ENCODE measurements around the gene ARHGAP42. TPM values are rescaled to one million over a fixed set of nuclear protein-coding genes. Genes with fewer than 3 reads are reported as not detected.

The ARHGAP42 gene
- total and polyA plus RNA-seq, 2 of the 13 experiments (the other 11 are each of a cell fraction or from before 2014, with no cell fraction given): 2.5 to 4.3 TPM

DNA sequence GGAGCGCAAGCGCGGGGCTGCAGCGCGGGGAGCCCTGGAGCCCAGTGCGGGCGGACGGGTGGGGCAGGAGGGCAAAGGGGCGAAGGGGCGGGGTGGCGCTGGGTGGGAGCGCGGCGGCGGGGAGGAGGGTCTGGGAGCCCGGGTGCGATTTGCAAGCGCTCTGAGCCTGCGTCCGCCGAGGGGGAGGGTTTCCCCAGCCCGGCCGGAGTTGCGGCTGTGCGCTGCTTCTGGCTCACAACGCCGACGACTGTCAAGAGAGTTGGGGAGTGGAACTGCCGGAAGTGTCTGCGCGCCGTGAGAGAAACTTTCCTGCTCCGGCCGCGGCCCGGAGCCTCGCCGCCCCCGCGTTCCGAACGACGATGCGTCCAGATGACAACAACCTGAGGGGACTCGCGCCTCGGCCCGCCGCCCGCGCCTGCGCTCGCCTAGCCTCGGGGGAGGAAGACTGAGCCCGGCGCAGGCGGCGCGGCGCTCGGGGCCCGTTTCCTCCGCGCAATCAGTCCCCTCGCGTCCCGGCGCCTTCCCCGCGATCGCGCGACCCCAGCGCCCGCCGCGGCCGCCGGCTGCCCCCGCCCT lies at the start of gene ARHGAP42 (continued):
- TF ChIP-seq, protein P1, sequence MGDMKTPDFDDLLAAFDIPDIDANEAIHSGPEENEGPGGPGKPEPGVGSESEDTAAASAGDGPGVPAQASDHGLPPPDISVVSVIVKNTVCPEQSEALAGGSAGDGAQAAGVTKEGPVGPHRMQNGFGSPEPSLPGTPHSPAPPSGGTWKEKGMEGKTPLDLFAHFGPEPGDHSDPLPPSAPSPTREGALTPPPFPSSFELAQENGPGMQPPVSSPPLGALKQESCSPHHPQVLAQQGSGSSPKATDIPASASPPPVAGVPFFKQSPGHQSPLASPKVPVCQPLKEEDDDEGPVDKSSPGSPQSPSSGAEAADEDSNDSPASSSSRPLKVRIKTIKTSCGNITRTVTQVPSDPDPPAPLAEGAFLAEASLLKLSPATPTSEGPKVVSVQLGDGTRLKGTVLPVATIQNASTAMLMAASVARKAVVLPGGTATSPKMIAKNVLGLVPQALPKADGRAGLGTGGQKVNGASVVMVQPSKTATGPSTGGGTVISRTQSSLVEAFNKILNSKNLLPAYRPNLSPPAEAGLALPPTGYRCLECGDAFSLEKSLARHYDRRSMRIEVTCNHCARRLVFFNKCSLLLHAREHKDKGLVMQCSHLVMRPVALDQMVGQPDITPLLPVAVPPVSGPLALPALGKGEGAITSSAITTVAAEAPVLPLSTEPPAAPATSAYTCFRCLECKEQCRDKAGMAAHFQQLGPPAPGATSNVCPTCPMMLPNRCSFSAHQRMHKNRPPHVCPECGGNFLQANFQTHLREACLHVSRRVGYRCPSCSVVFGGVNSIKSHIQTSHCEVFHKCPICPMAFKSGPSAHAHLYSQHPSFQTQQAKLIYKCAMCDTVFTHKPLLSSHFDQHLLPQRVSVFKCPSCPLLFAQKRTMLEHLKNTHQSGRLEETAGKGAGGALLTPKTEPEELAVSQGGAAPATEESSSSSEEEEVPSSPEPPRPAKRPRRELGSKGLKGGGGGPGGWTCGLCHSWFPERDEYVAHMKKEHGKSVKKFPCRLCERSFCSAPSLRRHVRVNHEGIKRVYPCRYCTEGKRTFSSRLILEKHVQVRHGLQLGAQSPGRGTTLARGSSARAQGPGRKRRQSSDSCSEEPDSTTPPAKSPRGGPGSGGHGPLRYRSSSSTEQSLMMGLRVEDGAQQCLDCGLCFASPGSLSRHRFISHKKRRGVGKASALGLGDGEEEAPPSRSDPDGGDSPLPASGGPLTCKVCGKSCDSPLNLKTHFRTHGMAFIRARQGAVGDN (CRISPR knock-in tag; IDR thresholded peaks at IDR 0.05): peak; percentile 80
- no peak for TF ChIP-seq CEBPB (IDR thresholded peaks at IDR 0.05; ENCODE audit: borderline replicate concordance, low read depth, low read length)
- TF ChIP-seq MAF1 (CRISPR knock-in tag; IDR thresholded peaks at IDR 0.05; ENCODE audit: borderline replicate concordance): 0 out of 2 replicates have a peak, but pooled peaks have one; percentile 65
- TF ChIP-seq POLR2G (IDR thresholded peaks at IDR 0.05; ENCODE audit: low read depth, low read length): peak; percentile 46
- TF ChIP-seq, protein P2, sequence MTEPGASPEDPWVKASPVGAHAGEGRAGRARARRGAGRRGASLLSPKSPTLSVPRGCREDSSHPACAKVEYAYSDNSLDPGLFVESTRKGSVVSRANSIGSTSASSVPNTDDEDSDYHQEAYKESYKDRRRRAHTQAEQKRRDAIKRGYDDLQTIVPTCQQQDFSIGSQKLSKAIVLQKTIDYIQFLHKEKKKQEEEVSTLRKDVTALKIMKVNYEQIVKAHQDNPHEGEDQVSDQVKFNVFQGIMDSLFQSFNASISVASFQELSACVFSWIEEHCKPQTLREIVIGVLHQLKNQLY (CRISPR knock-in tag; IDR thresholded peaks at IDR 0.05): no peak
- peak; percentile 58 for TF ChIP-seq ZNF263 (CRISPR knock-in tag; IDR thresholded peaks at IDR 0.05)
- TF ChIP-seq JUNB (CRISPR knock-in tag; IDR thresholded peaks at IDR 0.05; ENCODE audit: borderline replicate concordance): no peak
- TF ChIP-seq, protein P3, sequence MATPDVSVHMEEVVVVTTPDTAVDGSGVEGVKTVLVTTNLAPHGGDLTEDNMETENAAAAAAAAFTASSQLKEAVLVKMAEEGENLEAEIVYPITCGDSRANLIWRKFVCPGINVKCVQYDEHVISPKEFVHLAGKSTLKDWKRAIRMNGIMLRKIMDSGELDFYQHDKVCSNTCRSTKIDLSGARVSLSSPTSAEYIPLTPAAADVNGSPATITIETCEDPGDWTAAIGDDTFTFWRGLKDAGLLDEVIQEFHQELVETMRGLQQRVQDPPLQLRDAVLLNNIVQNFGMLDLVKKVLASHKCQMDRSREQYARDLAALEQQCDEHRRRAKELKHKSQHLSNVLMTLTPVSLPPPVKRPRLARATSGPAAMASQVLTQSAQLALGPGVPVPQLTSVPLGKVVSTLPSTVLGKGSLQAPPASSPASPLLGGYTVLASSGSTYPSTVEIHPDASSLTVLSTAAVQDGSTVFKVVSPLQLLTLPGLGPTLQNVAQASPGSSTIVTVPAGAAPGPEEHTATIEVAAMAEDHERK (CRISPR knock-in tag; IDR thresholded peaks at IDR 0.05; ENCODE audit: low read depth): no peak
- TF ChIP-seq, protein P4, sequence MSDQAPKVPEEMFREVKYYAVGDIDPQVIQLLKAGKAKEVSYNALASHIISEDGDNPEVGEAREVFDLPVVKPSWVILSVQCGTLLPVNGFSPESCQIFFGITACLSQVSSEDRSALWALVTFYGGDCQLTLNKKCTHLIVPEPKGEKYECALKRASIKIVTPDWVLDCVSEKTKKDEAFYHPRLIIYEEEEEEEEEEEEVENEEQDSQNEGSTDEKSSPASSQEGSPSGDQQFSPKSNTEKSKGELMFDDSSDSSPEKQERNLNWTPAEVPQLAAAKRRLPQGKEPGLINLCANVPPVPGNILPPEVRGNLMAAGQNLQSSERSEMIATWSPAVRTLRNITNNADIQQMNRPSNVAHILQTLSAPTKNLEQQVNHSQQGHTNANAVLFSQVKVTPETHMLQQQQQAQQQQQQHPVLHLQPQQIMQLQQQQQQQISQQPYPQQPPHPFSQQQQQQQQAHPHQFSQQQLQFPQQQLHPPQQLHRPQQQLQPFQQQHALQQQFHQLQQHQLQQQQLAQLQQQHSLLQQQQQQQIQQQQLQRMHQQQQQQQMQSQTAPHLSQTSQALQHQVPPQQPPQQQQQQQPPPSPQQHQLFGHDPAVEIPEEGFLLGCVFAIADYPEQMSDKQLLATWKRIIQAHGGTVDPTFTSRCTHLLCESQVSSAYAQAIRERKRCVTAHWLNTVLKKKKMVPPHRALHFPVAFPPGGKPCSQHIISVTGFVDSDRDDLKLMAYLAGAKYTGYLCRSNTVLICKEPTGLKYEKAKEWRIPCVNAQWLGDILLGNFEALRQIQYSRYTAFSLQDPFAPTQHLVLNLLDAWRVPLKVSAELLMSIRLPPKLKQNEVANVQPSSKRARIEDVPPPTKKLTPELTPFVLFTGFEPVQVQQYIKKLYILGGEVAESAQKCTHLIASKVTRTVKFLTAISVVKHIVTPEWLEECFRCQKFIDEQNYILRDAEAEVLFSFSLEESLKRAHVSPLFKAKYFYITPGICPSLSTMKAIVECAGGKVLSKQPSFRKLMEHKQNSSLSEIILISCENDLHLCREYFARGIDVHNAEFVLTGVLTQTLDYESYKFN (CRISPR knock-in tag; conservative IDR thresholded peaks at IDR 0.05): peak; percentile 12; the same call in 1 of the 2 replicates
- TF ChIP-seq HNRNPLL (IDR thresholded peaks at IDR 0.05; ENCODE audit: low read depth, low read length, poor library complexity, severe bottlenecking): peak; percentile 72
- TF ChIP-seq POGZ (CRISPR knock-in tag; IDR thresholded peaks at IDR 0.05): 0 out of 2 replicates have a peak, but pooled peaks have one; percentile 19

Measured in HepG2 (cell line).